Thoracic aorta (tissue), 2 donors: Measurements from ENCODE around the gene NRCAM. TPM values are rescaled to one million over a fixed set of nuclear protein-coding genes. Genes with fewer than 3 reads are reported as not detected.

Experiments used
- ATAC-seq: fragments of 150-250 bp; one replicate; pipeline ENCODE4 v1.8.0; 2017; ENCODE audit warnings: low read depth; ENCODE audit not compliant: insufficient number of reproducible peaks, low FRiP score
- DNase-seq: peaks from one replicate; pipeline ENCODE4 v3.0.0-alpha.2; 2020; ENCODE audit warnings: low spot score
- H3K27ac ChIP-seq, 2 donors: fragments of 200-600 bp; sonication (generic); 1 replicate in 1 of 2; 2 replicates in 1 of 2; pipeline ENCODE4 v1.5.1; 2016; ENCODE audit warnings: mild to moderate bottlenecking in 2 of 2, moderate library complexity in 2 of 2
- H3K27me3 ChIP-seq: fragments of 200-600 bp; sonication (generic); replicated peaks from 2 replicates; pipeline ENCODE4 v1.6.0; 2016; ENCODE audit warnings: mild to moderate bottlenecking; ENCODE audit not compliant: insufficient read depth
- H3K36me3 ChIP-seq: fragments of 200-600 bp; sonication (generic); one replicate; pipeline ENCODE4 v1.5.1; 2016
- H3K4me1 ChIP-seq, 2 donors: fragments of 200-600 bp; sonication (generic); 1 replicate in 1 of 2; 2 replicates in 1 of 2; pipeline versions ENCODE4 v1.5.1 to v1.6.0; 2016; ENCODE audit warnings: low read depth in 2 of 2, mild to moderate bottlenecking in 1 of 2; ENCODE audit not compliant: control insufficient read depth in 1 of 2
- H3K4me3 ChIP-seq: fragments of 200-600 bp; sonication (generic); 2 replicates; pipeline ENCODE4 v1.5.1; 2016; ENCODE audit warnings: mild to moderate bottlenecking
- H3K9me3 ChIP-seq: fragments of 200-600 bp; sonication (generic); 2 replicates; pipeline ENCODE4 v1.5.1; 2016
- CTCF ChIP-seq: fragments of 200-600 bp; sonication (generic); IDR thresholded peaks from one replicate; pipeline ENCODE4 v1.5.1; 2019; ENCODE audit warnings: antibody characterized with exemption
- total RNA-seq, 2 donors: library from RNA; depleted of rRNA; stranded (reverse); fragments of >200 nt; gene quantifications; one replicate each; pipeline versions ENCODE4 v1.1.0 to v1.2.3, GENCODE V29; 2016

The NRCAM gene
- total RNA-seq, 2 donors from 2014 or later: 2.4 to 3.3 TPM

- TF ChIP-seq CTCF: no peak
- no peak for ATAC-seq
- H3K27ac ChIP-seq: no peak overlapping the region
- H3K4me3 ChIP-seq: no peak overlapping the region
- H3K27me3 ChIP-seq: no peaks in the 10 kb centered on the region
- no peaks in the 10 kb centered on the region for H3K36me3 ChIP-seq
- no peaks in the 10 kb centered on the region for H3K4me1 ChIP-seq
- no peaks in the 10 kb centered on the region for H3K9me3 ChIP-seq
- no peak for DNase-seq
Observed at GRCh38 chr7:108166687-108167086, 289.5 kb downstream of the NRCAM start.

DNA sequence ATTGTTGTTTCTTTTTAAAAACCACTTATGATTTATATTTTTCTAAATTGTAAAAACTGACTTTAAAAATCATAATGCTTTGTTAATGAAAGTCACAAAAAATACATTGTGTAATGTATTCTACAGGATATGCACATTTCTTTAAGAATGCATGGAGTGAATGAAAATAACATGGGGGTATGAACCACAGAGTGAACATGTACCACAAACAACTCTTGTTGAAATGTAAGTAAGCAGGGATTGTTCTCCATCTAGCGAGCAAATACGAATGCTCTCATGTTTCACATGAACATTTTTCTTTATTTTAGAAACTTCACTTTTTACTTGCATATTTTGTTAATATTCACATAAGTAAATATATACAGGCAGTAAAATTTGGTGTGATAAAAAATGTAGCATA is 290.5 kb downstream of the NRCAM start:
- ATAC-seq: no peak
- no peaks in the 10 kb centered on the region for H3K9me3 ChIP-seq
- no peaks in the 10 kb centered on the region for H3K27me3 ChIP-seq
- TF ChIP-seq CTCF: no peak
- DNase-seq: no peak
- no peak overlapping the region for H3K4me3 ChIP-seq
- H3K4me1 ChIP-seq: no peaks in the 10 kb centered on the region
- H3K27ac ChIP-seq: no peak overlapping the region
- no peaks in the 10 kb centered on the region for H3K36me3 ChIP-seq

GRCh38 chr7:108164946-108165345 is 291.3 kb downstream of the NRCAM start:
- Histone ChIP-seq H3K36me3 (no peaks in the 10 kb centered on the region), H3K27ac (no peak overlapping the region), H3K4me1 (no peaks in the 10 kb centered on the region), H3K9me3 (no peaks in the 10 kb centered on the region), H3K4me3 (no peak overlapping the region), H3K27me3 (no peaks in the 10 kb centered on the region)
- ATAC-seq (no peak), DNase-seq (no peak)
- TF ChIP-seq CTCF: no peak

- Histone ChIP-seq H3K4me3 (no peak overlapping the region), H3K36me3 (no peaks in the 10 kb centered on the region), H3K9me3 (no peaks in the 10 kb centered on the region), H3K4me1 (no peaks in the 10 kb centered on the region), H3K27ac (no peak overlapping the region), H3K27me3 (no peaks in the 10 kb centered on the region)
- no peak for TF ChIP-seq CTCF
- DNase-seq: no peak
- ATAC-seq: no peak
Observed at GRCh38 chr7:108164342-108164741, 291.9 kb downstream of the NRCAM start.

DNA sequence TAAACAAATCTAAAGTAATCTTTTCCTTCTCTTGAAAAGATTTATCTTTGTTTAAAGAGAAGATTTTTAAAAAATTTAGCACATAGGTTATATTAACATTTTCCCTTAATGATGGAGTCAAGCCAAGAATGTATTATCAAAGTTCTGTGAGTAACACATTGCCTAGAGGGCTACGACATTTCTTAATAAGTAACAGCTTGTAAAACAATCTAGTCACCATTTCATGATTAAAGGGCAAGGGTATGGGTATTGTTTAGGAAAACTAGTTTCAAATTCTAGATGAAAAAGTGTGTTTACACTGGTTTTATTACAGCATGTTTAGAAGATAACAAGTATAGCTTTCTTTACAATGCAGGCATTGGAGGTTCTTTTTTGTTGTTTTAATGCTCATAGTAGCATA is 297.5 kb downstream of the NRCAM start:
- no peak overlapping the region for H3K27ac ChIP-seq
- H3K4me3 ChIP-seq: no peak overlapping the region
- no peak for TF ChIP-seq CTCF
- no peaks in the 10 kb centered on the region for H3K4me1 ChIP-seq
- ATAC-seq (no peak), DNase-seq (no peak)
- no peaks in the 10 kb centered on the region for H3K27me3 ChIP-seq
- H3K9me3 ChIP-seq: no peaks in the 10 kb centered on the region
- no peaks in the 10 kb centered on the region for H3K36me3 ChIP-seq
